HL-60 (cell line): ENCODE data around the gene MYO5C.

ENCODE experiments used
- DNase-seq, 2 experiments: peaks; one replicate each; pipeline ENCODE4 v3.0.0-alpha.2; 2010 to 2020; ENCODE audit warnings: low read depth in 1 of 2, low spot score in 1 of 2
- H3K27ac ChIP-seq: fragments of 250-450 bp; sonication (Bioruptor Pico); replicated peaks from 2 replicates; pipeline ENCODE4 v1.5.1; 2020; ENCODE audit warnings: mild to moderate bottlenecking, moderate library complexity
- H3K27me3 ChIP-seq: fragments of 250-450 bp; sonication (Bioruptor Pico); 2 replicates; pipeline ENCODE4 v1.5.1; 2021; ENCODE audit warnings: mild to moderate bottlenecking, moderate library complexity; ENCODE audit not compliant: insufficient read depth, poor library complexity, severe bottlenecking
- H3K4me3 ChIP-seq: replicated peaks from 2 replicates; pipeline ENCODE4 v1.5.1; 2011; ENCODE audit warnings: mild to moderate bottlenecking, control low read depth, low read length; ENCODE audit not compliant: insufficient read depth
- CTCF ChIP-seq: IDR thresholded peaks from one replicate; pipeline ENCODE4 v1.5.1; 2011; ENCODE audit warnings: low read length, control low read depth, inconsistent platforms; ENCODE audit not compliant: insufficient read depth
- GABPA ChIP-seq: IDR thresholded peaks from 2 replicates; pipeline ENCODE4 v1.6.1; 2012; ENCODE audit warnings: low read depth
- POLR2AphosphoS5 ChIP-seq: IDR thresholded peaks from 2 replicates; pipeline ENCODE4 v1.6.1; 2012; ENCODE audit warnings: low read depth
- REST ChIP-seq: IDR thresholded peaks from 2 replicates; pipeline ENCODE4 v1.6.1; 2012; ENCODE audit warnings: low read depth; ENCODE audit not compliant: insufficient replicate concordance
- SPI1 ChIP-seq: IDR thresholded peaks from 2 replicates; pipeline ENCODE4 v1.6.1; 2012; ENCODE audit warnings: low read depth, mild to moderate bottlenecking, borderline replicate concordance

The MYO5C gene

GRCh38 chr15:52180851-52181450, 114.7 kb downstream of the MYO5C start:
- TF ChIP-seq GABPA (no peak), SPI1 (no peak), REST (no peak), POLR2AphosphoS5 (no peak), CTCF (no peak)
- DNase-seq: no peak
- no peak overlapping the region for H3K4me3 ChIP-seq
- peaks cover 3% of the 10 kb centered on the region for H3K27me3 ChIP-seq
- H3K27ac ChIP-seq: no peak overlapping the region

- DNase-seq: peak in 1 of 2 experiments; percentile 4
- Histone ChIP-seq H3K4me3 (peak overlapping the region; percentile 91), H3K27me3 (peaks cover 3% of the 10 kb centered on the region), H3K27ac (no peak overlapping the region)
- TF ChIP-seq REST (no peak), GABPA (0 out of 2 replicates have a peak, but pooled peaks have one; percentile 15)
Measured at GRCh38 chr15:52180196-52180835, 115.3 kb downstream of the MYO5C start.

- H3K27ac ChIP-seq: no peak overlapping the region
- TF ChIP-seq POLR2AphosphoS5: no peak
- TF ChIP-seq CTCF: no peak
- TF ChIP-seq REST: no peak
- no peak for TF ChIP-seq SPI1
- TF ChIP-seq GABPA: no peak
- DNase-seq: peak; percentile 49 to 72
- H3K27me3 ChIP-seq: peaks cover 3% of the 10 kb centered on the region
- H3K4me3 ChIP-seq: peak overlapping the region; percentile 91
Measured at GRCh38 chr15:52179278-52180195, 116.1 kb downstream of the MYO5C start.
